NCI-H345 (cell line): ENCODE data around the gene CSTB.

Source experiments
- DNase-seq: peaks from one replicate; lab custom pipeline; 2025; lab: John Stamatoyannopoulos, UW

Gene CSTB

DNA sequence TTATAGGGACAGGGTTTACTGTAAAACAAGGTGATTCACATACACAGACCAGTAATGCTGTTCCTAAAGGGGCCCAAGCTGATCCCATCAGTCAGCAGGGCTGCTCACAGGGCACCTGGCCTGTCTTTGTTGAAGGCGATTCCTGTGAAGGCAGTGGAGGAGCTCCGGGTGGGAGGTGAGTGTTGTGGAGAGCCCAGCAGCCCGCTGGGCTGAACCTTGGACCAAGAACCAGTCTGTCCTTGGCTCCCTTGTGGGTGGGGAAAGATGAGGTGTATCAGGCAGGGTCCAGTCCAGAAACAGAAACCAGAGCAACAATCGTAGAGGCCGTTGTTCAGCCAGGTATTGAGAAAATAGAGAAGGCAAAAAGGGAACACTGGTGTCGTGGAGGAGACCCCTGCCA is 44.6 kb downstream of the CSTB start:
- no peak for DNase-seq

DNA sequence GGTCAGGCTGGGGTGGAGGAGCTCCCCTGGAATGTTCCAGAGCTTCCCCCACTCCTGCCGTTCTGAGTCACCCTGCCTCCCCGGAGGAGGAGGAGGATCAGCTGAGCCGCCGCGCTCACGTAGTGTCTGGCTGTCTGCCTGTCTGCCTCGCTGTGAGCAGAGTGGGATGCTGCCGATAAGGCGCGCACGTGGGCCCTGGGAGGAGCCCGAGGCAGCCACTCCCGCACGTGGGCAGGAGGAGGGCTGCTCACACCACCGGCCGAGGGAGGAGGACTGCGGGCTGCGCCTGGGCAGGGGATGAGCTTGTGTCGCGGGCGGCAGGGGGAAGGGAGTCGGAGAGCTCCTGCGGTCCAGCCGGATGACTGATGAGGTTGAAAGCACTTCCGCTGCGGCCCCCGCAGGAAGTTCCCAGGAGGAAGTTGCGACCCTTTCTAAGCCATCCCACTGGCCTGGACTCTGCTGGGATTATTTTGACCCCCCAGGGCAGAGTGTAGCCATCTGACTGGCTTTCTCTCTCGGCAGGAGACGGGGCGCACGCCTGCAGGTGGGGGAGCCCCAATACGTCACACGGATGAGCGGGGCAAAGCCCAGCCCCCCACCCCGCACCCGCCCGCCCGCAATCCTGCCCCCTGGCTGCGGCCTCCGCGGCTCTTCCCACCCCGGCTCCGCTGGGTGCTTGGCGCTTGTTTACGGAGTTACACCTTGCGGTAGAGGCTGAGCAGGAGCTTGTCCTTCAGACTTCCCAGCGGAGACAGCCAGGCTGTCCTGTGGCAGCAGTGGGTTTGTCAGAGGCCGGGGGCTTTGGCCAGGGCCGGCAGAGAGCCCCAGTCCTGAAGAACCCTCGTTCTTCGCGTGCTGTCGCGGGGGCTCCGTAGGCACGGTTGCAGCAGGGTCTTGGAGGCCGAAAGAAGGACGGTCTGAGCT is 47.4 kb downstream of the CSTB start:
- DNase-seq: no peak

DNA sequence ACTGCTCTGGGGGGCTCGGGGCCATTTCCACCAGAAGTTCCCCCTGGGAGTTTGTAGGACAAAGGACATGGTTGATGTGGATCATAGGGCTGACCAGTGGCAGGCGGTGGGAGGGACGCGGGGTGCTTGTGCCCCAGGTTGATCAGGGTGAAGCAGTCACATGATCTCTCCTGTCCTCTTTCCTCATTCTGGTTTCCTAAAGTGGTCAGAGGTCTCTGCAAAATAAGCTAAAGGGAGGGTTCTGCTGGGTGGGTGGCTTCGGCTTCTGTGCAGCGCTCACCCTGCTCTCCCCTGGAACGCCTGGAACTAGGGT is 48.0 kb downstream of the CSTB start:
- DNase-seq: no peak

DNA sequence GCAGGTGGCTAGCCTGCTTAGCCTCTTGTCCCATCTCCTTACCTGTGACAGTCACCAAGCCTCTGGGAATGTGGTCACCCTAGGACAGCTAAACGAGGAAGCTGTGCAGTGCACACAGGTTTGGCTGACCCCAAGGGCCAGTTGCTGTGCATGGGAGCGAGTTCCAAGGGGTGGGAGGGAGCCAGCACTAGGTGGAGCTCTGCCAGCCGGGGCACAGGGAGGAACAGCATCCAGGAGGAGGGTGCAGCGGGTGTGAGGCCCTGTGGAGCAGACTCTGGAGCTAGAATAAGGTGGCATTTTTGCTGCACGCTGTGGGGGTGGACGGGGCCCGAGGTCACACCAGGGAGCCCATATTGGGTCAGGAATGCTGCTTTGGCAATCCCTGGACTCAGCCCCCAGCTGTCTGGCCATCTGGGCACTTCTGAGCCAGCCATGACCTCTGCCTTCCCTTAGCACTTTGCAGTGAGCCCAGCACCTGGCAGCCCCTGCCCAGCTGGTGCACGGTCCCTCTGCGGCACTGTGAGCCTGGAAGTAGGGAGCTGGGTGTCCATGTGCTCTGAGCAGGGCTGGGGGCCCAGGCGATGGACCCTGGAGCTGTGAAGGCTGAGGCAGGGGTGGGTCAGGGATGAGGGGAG is 48.5 kb downstream of the CSTB start:
- no peak for DNase-seq

DNA sequence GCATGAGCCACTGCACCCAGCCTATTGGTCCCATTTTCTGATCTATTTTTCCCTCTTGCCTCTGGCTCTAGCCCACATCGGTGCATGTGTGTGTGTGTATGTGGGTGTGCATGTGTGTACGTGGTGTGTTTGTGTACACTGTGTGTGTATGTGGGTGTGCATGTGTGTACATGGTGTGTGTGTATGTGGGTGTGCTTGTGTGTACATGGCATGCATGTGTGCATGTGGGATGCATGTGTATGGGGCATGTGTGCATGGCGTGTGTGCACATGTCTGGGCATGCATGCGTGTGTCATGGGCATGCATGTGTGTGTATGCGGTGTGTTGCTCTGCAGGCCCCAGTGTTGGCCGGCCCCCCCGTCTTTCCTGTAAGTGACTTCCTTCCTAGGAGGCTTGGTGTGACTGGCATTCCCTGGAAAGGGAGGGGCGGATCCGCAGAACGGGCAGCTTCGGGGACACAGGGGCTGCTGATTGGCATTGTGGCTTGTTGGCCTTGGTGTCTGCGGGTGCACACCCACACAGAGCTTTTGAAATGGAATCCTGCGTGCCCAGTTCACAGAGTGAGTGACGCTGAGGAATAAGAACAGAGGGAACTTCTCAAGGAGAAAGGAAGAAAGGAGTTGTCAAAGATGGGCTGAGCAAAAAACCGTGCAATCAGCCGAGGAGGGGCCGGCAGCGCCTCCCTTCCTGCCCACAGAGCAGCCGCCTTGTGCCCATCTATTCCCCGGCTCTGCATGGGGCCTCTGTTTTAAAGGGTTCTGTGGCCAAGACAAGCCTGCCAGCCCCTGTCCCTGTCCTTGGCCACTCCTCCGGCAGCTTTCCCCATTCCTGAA is 49.2 kb downstream of the CSTB start:
- DNase-seq: no peak
